Measurements from ENCODE around the gene MACROH2A2.
"Not testable (repeated sequence)": the region's sequence is repeated elsewhere in the genome, so short reads cannot be mapped to it uniquely, and the experiment has no call there.

The MACROH2A2 gene
- long read RNA-seq, donor 1, transcript H2AFY2-201 (9 exons, 1,980 nt) = major isoform, 43 of 50 reads
- long read RNA-seq, donor 1, partial matches to known transcripts = 7 of 50 reads
- long read RNA-seq, donor 1, other reads (novel, unspliced or antisense) = 0 of 50 reads
- long read RNA-seq, donor 2, transcript H2AFY2-201 (9 exons, 1,980 nt) = major isoform, 15 of 20 reads
- long read RNA-seq, donor 2, partial matches to known transcripts = 5 of 20 reads
- long read RNA-seq, donor 2, other reads (novel, unspliced or antisense) = 0 of 20 reads
- long read RNA-seq, donor 3, transcript H2AFY2-201 (9 exons, 1,980 nt) = major isoform, 17 of 17 reads
- long read RNA-seq, donor 3, partial matches to known transcripts = 0 of 17 reads
- long read RNA-seq, donor 3, other reads (novel, unspliced or antisense) = 0 of 17 reads
- long read RNA-seq, donor 4, transcript H2AFY2-201 (9 exons, 1,980 nt) = major isoform, 27 of 37 reads
- long read RNA-seq, donor 4, partial matches to known transcripts = 10 of 37 reads
- long read RNA-seq, donor 4, other reads (novel, unspliced or antisense) = 0 of 37 reads
- long read RNA-seq, donor 5, transcript H2AFY2-201 (9 exons, 1,980 nt) = major isoform, 33 of 33 reads
- long read RNA-seq, donor 5, partial matches to known transcripts = 0 of 33 reads
- long read RNA-seq, donor 5, other reads (novel, unspliced or antisense) = 0 of 33 reads
- long read RNA-seq, donor 6, transcript H2AFY2-201 (9 exons, 1,980 nt) = major isoform, 16 of 24 reads
- long read RNA-seq, donor 6, partial matches to known transcripts = 8 of 24 reads
- long read RNA-seq, donor 6, other reads (novel, unspliced or antisense) = 0 of 24 reads
- long read RNA-seq, donor 7, transcript H2AFY2-201 (9 exons, 1,980 nt) = major isoform, 29 of 67 reads
- long read RNA-seq, donor 7, partial matches to known transcripts = 38 of 67 reads
- long read RNA-seq, donor 7, other reads (novel, unspliced or antisense) = 0 of 67 reads
- long read RNA-seq, donor 8, transcript H2AFY2-201 (9 exons, 1,980 nt) = major isoform, 32 of 42 reads
- long read RNA-seq, donor 8, partial matches to known transcripts = 10 of 42 reads
- long read RNA-seq, donor 8, other reads (novel, unspliced or antisense) = 0 of 42 reads

GRCh38 chr10:70052462-70053217 is at the start of gene MACROH2A2:
TSS of gene MACROH2A2 (plus strand) at chr10:70052846. CDS start at chr10:70075659, 22,813 bp downstream.
- DNase-seq = peak; percentile 99

- no peak for DNase-seq
Measured at GRCh38 chr10:70007116-70007820, 45.4 kb upstream of the MACROH2A2 start.

GRCh38 chr10:70031215-70031614 is 21.4 kb upstream of the MACROH2A2 start:
- no peak for DNase-seq

- DNase-seq = no peak
Measured at GRCh38 chr10:70032667-70033289, 19.9 kb upstream of the MACROH2A2 start.

GRCh38 chr10:70034232-70034631 is 18.4 kb upstream of the MACROH2A2 start:
- DNase-seq = no peak

GRCh38 chr10:70035531-70035930 is 17.1 kb upstream of the MACROH2A2 start:
- no peak for DNase-seq

- no peak for DNase-seq
Measured at GRCh38 chr10:70038923-70039322, 13.7 kb upstream of the MACROH2A2 start.

GRCh38 chr10:70041016-70041415 is 11.6 kb upstream of the MACROH2A2 start:
- no peak for DNase-seq

- DNase-seq = not testable (repeated sequence)
Measured at GRCh38 chr10:70041739-70042138, 10.9 kb upstream of the MACROH2A2 start.

GRCh38 chr10:70047066-70047465 is 5.6 kb upstream of the MACROH2A2 start:
- not testable (repeated sequence) for DNase-seq

GRCh38 chr10:70048030-70048723 is 4.5 kb upstream of the MACROH2A2 start:
- no peak for DNase-seq

GRCh38 chr10:70051848-70052247 is 798 bp upstream of the MACROH2A2 start:
- DNase-seq = no peak

GRCh38 chr10:70053218-70053840 is 683 bp downstream of the MACROH2A2 start:
- no peak for DNase-seq

- peak; percentile 80 for DNase-seq
Measured at GRCh38 chr10:70053841-70054288, 1.2 kb downstream of the MACROH2A2 start.

GRCh38 chr10:70054902-70055301 is 2.3 kb downstream of the MACROH2A2 start:
- DNase-seq = no peak

GRCh38 chr10:70055550-70055949 is 2.9 kb downstream of the MACROH2A2 start:
- DNase-seq = no peak

- no peak for DNase-seq
Measured at GRCh38 chr10:70057306-70057705, 4.7 kb downstream of the MACROH2A2 start.

- no peak for DNase-seq
Measured at GRCh38 chr10:70060389-70060788, 7.7 kb downstream of the MACROH2A2 start.

GRCh38 chr10:70063418-70064098 is 10.9 kb downstream of the MACROH2A2 start:
- DNase-seq = no peak

Measured in right kidney (tissue), 9 donors.